GM12875 (cell line): ENCODE data around the gene DMPK.

Source experiments
- H3K4me3 ChIP-seq: one replicate; pipeline ENCODE4 v1.5.1; 2011; ENCODE audit warnings: low read depth, low read length, control low read depth
- CTCF ChIP-seq: IDR thresholded peaks from 2 replicates; pipeline ENCODE4 v1.5.1; 2011; ENCODE audit warnings: low read depth, mild to moderate bottlenecking, control low read depth, inconsistent platforms, low read length, moderate library complexity, borderline replicate concordance; ENCODE audit not compliant: insufficient read depth

Gene DMPK

GRCh38 chr19:45814851-45815480, 32.7 kb upstream of the DMPK start, which contains the start of gene RSPH6A:
RSPH6A (minus strand) TSS chr19:45815308; CDS start chr19:45815176, 132 bp downstream.
- H3K4me3 ChIP-seq = no peak within 1 kb of the TSS
- TF ChIP-seq CTCF = no peak

GRCh38 chr19:45814166-45814780, 32.0 kb upstream of the DMPK start:
- H3K4me3 ChIP-seq = no peak overlapping the region

GRCh38 chr19:45812297-45812696, 30.0 kb upstream of the DMPK start:
- H3K4me3 ChIP-seq = no peak overlapping the region
- no peak for TF ChIP-seq CTCF

More at GRCh38 chr19:45814166-45814780, 32.0 kb upstream of the DMPK start:
- no peak for TF ChIP-seq CTCF

GRCh38 chr19:45809643-45810159, 27.4 kb upstream of the DMPK start:
- TF ChIP-seq CTCF = no peak
- no peak overlapping the region for H3K4me3 ChIP-seq

GRCh38 chr19:45805719-45806118, 23.4 kb upstream of the DMPK start:
- TF ChIP-seq CTCF = no peak
- no peak overlapping the region for H3K4me3 ChIP-seq

- H3K4me3 ChIP-seq = no peak overlapping the region
- no peak for TF ChIP-seq CTCF
These were observed 22.6 kb upstream of the DMPK start for GRCh38 chr19:45804959-45805230.
